Stomach (tissue), 9 donors: ENCODE data around the gene EHMT1. TPM values are rescaled to one million over a fixed set of nuclear protein-coding genes. Genes with fewer than 3 reads are reported as not detected.

Experiments
- DNase-seq, 2 donors: peaks; one replicate each; pipeline versions ENCODE4 v3.0.0 to v3.0.0-alpha.2; 2013 to 2019
- H3K27ac ChIP-seq, 5 donors: fragments of 200-600 bp in 4 of 5; sonication (generic) in 4 of 5; one replicate each; pipeline ENCODE4 v1.5.1; 2013 to 2019; ENCODE audit warnings: mild to moderate bottlenecking in 1 of 5, moderate library complexity in 1 of 5
- H3K27me3 ChIP-seq, 3 donors: fragments of 200-600 bp; sonication (generic); one replicate each; pipeline ENCODE4 v1.5.1; 2017 to 2019; ENCODE audit warnings: mixed run types in 1 of 3
- H3K36me3 ChIP-seq, 4 donors: fragments of 200-600 bp; sonication (generic); 1 replicate in 3 of 4; 2 replicates in 1 of 4; pipeline ENCODE4 v1.5.1; 2016 to 2019
- H3K4me1 ChIP-seq, 4 donors: fragments of 200-600 bp; sonication (generic); one replicate each; pipeline ENCODE4 v1.5.1; 2016 to 2019
- H3K4me3 ChIP-seq, 4 donors: fragments of 200-600 bp; sonication (generic) in 3 of 4; one replicate each; pipeline ENCODE4 v1.5.1; 2016 to 2019; ENCODE audit warnings: mild to moderate bottlenecking in 1 of 4
- H3K9me3 ChIP-seq, 4 donors: fragments of 200-600 bp; sonication (generic); one replicate each; pipeline ENCODE4 v1.5.1; 2016 to 2019
- EP300 ChIP-seq: sonication (generic); formaldehyde crosslinking; IDR thresholded peaks from one replicate; pipeline ENCODE4 v1.6.1; 2017; ENCODE audit warnings: antibody characterized with exemption
- POLR2A ChIP-seq, 4 donors: fragments of 450-650 bp; IDR thresholded peaks; one replicate each; pipeline ENCODE4 v1.6.1; 2016; ENCODE audit warnings: antibody characterized with exemption in 4 of 4, control low read depth in 2 of 4, mild to moderate bottlenecking in 1 of 4, moderate library complexity in 1 of 4
- POLR2AphosphoS5 ChIP-seq, 3 donors: sonication (generic); formaldehyde crosslinking; IDR thresholded peaks; one replicate each; pipeline ENCODE4 v1.6.1; 2016; ENCODE audit warnings: antibody characterized with exemption in 3 of 3
- WGBS, 5 donors: extraction: QIAGEN DNeasy Blood & Tissue Kit in 3 of 5; methylation state at CpG; one replicate each; pipeline versions ENCODE4 v1.1.5 to v1.1.7; 2013 to 2018; 5-methylcytosine and 5-hydroxymethylcytosine counted together
- intact Hi-C: fragments of 100-400 bp; cut with DNase I; formaldehyde crosslinking; loops from one replicate; pipeline ENCODE4 v1.15.1; 2023; ENCODE audit warnings: low total_unique reads
- polyA plus RNA-seq, 3 donors: library from polyadenylated mRNA; stranded (reverse); fragments of 200-250 nt; gene quantifications; one replicate each; pipeline ENCODE4 v1.2.3, GENCODE V29; 2013
- total RNA-seq, 5 donors: library from RNA; depleted of rRNA; stranded (reverse); fragments of >200 nt; gene quantifications; one replicate each; pipeline versions ENCODE4 v1.1.0 to v1.2.3, GENCODE V29; 2014 to 2016
- TF ChIP-seq, protein P1 (sequence below), 7 experiments: fragments of 450-650 bp in 4 of 7; fragments of 200-600 bp in 3 of 7; sonication (generic) in 3 of 7; IDR thresholded peaks; one replicate each; pipeline ENCODE4 v1.5.1; 2016 to 2019; ENCODE audit warnings: antibody characterized with exemption in 7 of 7, control low read depth in 2 of 7, mild to moderate bottlenecking in 1 of 7
- donor health status: healthy with polysubstance abuse.
- donor health status: Bipolar disorder and iron deficiency.
- donor health status: healthy.

EHMT1 gene
- total and polyA plus RNA-seq, 8 donors, result 23.9 to 419 (median 79.5) TPM

GRCh38 chr9:137800196-137801022 is 181.6 kb downstream of the EHMT1 start:
- WGBS, 5 donors, result 90 to 98% (median 91%) methylated on average over 10 to 31 of the region's 31 CpGs
- Histone ChIP-seq H3K36me3 (peaks cover 49 to 98% (median 91%) of the 10 kb centered on the region in 4 donors), H3K4me3 (no peak overlapping the region), H3K4me1 (no peaks in the 10 kb centered on the region), H3K27me3 (no peaks in the 10 kb centered on the region), H3K27ac (no peak overlapping the region), H3K9me3 (no peaks in the 10 kb centered on the region)
- intact Hi-C loops, result no loop called here
- no peak for DNase-seq
- TF ChIP-seq, protein P1, sequence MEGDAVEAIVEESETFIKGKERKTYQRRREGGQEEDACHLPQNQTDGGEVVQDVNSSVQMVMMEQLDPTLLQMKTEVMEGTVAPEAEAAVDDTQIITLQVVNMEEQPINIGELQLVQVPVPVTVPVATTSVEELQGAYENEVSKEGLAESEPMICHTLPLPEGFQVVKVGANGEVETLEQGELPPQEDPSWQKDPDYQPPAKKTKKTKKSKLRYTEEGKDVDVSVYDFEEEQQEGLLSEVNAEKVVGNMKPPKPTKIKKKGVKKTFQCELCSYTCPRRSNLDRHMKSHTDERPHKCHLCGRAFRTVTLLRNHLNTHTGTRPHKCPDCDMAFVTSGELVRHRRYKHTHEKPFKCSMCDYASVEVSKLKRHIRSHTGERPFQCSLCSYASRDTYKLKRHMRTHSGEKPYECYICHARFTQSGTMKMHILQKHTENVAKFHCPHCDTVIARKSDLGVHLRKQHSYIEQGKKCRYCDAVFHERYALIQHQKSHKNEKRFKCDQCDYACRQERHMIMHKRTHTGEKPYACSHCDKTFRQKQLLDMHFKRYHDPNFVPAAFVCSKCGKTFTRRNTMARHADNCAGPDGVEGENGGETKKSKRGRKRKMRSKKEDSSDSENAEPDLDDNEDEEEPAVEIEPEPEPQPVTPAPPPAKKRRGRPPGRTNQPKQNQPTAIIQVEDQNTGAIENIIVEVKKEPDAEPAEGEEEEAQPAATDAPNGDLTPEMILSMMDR (IDR thresholded peaks at IDR 0.05), result no peak

- no peaks in the 10 kb centered on the region for H3K9me3 ChIP-seq
- H3K4me3 ChIP-seq, result no peak overlapping the region
- no peak for DNase-seq
- no peak for TF ChIP-seq POLR2AphosphoS5 (IDR thresholded peaks at IDR 0.05)
- no peak for TF ChIP-seq POLR2A (IDR thresholded peaks at IDR 0.05)
- TF ChIP-seq, protein P1 (IDR thresholded peaks at IDR 0.05), result no peak
- no peak for TF ChIP-seq EP300
- no peak overlapping the region for H3K27ac ChIP-seq
- intact Hi-C loops, result no loop called here
- H3K4me1 ChIP-seq, result no peaks in the 10 kb centered on the region
- peaks cover 46 to 96% (median 87%) of the 10 kb centered on the region in 4 donors for H3K36me3 ChIP-seq
- no peaks in the 10 kb centered on the region for H3K27me3 ChIP-seq
- 88 to 94% (median 93%) methylated on average over 7 of the region's 7 CpGs for WGBS, 5 donors
Measured at GRCh38 chr9:137801023-137801319, 182.2 kb downstream of the EHMT1 start.

GRCh38 chr9:137802021-137802420 is 183.2 kb downstream of the EHMT1 start:
- intact Hi-C loops, result no loop called here
- peaks cover 44 to 89% (median 82%) of the 10 kb centered on the region in 4 donors for H3K36me3 ChIP-seq
- no peaks in the 10 kb centered on the region for H3K4me1 ChIP-seq
- TF ChIP-seq, protein P1 (IDR thresholded peaks at IDR 0.05), result no peak
- no peak for TF ChIP-seq POLR2A (IDR thresholded peaks at IDR 0.05)
- no peak for TF ChIP-seq EP300
- TF ChIP-seq POLR2AphosphoS5 (IDR thresholded peaks at IDR 0.05), result no peak
- no peak overlapping the region for H3K27ac ChIP-seq
- no peak for DNase-seq
- WGBS, 5 donors, result 75 to 100% (median 85%) methylated on average over 4 of the region's 4 CpGs
- H3K9me3 ChIP-seq, result no peaks in the 10 kb centered on the region
- no peaks in the 10 kb centered on the region for H3K27me3 ChIP-seq
- no peak overlapping the region for H3K4me3 ChIP-seq

DNA sequence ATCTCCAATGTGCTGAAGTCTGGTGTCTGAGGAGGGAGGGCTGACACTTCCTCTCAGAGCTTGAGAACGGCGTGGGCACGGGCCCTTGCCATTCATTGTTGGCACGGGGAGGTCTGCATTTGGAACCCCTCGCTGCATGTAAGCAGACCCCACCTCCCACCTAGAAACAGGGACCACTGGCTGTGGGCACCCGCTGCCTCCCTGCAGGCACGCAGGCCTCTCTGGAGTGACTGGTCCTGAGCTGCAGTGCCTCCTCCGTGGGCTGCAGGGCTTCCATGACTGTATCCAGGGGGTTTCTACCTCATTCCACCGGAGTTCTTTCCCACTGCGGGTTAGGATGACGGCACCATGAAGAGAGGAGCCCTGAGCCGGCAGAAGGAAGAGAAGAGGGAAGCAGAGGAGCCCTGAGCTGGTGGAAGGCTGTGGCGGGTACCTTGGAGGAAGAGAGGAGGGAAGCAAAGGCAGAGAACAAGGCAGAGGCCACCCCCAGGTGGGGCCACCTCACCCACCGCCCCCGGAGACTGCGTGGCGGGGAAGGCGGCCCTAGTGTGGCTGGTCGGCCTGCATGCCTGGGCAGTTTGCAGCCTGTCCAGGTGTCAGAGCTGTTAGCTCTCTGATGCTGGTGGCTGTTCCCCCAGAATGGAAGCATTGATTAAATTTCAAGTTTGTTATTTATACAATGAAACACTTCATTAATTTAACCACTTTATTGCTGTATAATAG is 183.9 kb downstream of the EHMT1 start:
- WGBS, 5 donors, result 93 to 98% (median 96%) methylated on average over 19 of the region's 19 CpGs
- Histone ChIP-seq H3K4me1 (no peaks in the 10 kb centered on the region), H3K4me3 (no peak overlapping the region), H3K27ac (no peak overlapping the region), H3K27me3 (no peaks in the 10 kb centered on the region), H3K9me3 (no peaks in the 10 kb centered on the region), H3K36me3 (peaks cover 44 to 87% (median 79%) of the 10 kb centered on the region in 4 donors)
- intact Hi-C loops, result no loop called here
- no peak for DNase-seq
- no peak for TF ChIP-seq POLR2A (IDR thresholded peaks at IDR 0.05)
